CD4-positive, alpha-beta T cell treated with Interferon gamma for 1 hour (primary cell): ENCODE data around the gene EZH1.

ENCODE experiments used
- DNase-seq: peaks from one replicate; pipeline ENCODE4 v3.0.0-alpha.2; 2020

EZH1 gene

DNA sequence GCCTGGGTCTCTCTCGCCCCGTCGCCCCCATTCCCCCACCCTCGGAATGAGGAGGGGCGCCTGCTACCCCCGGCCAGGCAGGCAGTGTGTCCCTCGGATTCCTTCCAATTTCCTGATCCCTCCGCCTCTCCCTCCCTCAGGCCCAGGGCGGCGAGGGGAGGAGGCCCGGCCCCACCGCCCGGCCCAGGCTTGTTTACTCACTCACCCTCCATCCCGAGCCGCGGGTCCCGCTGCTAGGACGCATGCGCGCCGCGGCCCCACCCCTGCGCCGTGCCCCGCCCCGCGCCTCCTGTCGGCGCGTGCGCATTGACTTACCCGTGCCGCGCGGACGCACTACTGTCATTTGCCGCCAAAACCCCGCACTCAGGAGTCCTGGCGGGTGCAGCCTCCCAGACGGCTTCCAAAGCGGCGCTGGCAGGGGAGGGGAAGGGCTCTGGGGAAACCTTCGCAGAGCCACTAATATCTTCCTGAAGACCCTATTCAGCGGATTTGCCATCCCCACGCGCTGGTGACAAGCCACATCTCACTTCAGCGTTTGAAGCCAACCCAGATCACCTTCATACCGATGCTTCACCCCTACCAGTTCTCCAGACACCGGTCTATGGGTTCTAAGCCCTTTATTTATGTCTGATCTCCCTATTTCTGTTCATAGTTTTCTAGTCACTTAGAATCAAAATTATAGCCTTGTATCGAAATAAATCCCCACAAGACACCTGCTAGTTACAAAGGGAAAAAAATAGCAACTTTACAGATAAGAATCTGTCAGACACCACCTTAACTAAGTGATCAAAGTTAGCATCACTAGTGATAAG, at the start of gene EZH1:
EZH1 (minus strand) TSS at position 235 of the 812 bp plus-strand sequence. CDS start 16,099 bp downstream, outside the sequence.
- DNase-seq, result peak; percentile 92

DNA sequence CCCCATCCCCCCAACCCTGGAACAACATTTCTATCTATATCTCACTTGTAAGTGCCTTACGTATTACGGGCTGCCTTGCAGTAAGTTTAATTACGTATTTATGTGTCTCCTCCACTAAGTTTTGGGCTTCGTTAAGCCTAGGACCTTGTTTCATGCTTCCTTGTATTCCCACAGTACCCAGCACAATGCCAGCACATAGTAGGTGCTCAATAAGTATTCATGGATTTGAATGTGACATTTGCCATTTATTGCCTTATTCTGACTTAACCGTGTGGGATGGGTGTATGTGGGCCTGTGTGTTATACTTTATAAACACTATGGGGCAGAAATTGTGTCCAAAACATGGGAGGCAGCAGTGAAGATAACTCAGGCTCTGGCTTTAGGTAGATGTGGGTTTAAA, 47.7 kb upstream of the EZH1 start:
- no peak for DNase-seq

DNA sequence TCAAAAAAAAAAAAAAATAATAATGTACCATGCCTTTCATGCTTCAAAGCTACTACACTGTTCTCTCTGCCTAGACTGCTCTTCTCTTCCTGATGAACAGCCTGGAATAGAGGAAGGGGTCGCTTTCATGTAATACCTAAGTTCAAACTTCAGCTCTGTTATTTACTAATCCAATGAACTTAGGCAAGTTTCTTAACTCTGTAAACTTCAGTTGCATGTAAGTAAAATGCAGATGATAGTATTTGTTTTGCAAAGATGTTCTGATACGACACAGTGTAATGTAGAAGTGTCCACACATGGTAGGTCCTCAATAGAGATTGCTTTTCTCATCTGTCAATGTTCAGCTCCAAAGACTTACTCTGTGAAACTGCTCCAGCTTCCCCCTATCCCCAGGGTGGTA, 47.1 kb upstream of the EZH1 start:
- DNase-seq, result no peak

DNA sequence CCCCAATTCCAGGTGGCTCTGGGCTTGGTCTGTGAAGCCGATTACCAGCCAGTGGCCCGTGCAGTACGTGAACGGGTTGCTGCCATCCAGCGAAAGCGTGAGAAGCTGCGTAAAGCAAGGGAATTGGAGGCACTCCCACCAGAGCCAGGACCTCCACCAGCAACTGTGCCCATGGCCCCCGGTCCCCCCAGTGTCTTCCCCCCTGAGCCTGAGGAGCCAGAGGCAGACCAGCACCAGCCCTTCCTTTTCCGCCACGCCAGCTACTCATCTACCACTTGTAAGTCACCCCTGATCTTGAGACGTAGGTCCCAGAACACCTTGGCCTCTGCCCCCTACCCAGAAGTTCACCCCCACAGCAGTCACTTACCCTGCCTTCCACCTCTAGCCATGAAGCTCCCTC, 42.4 kb upstream of the EZH1 start:
- DNase-seq, result no peak

DNA sequence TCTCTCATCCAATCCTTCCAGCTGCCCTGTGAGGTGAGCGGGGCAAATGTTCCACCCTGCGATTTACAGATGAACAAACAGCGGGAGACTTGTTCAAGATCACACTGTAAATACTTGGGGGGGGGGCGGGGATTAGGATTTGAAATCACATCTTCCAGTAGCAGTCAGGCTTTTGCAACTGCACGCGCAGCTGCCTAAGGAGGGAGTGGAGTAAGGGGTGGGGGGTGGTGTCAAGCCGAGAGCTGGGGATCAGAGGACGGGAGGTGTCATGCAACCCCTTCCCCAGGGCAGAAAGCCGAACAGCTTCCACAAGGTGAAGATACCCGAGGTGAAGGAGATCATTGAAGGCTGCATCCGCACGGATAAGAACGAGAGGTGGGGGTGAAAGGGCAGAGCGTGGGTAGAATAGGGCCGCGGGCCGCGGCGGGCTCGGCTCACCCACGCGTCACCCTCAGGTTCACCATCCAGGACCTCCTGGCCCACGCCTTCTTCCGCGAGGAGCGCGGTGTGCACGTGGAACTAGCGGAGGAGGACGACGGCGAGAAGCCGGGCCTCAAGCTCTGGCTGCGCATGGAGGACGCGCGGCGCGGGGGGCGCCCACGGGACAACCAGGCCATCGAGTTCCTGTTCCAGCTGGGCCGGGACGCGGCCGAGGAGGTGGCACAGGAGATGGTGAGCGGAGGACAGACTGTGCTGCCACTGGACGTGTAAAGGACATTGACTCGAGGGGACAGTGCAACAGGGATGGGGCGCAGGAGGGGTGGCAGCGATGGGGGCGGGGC, 40.2 kb upstream of the EZH1 start:
- DNase-seq, result no peak

DNA sequence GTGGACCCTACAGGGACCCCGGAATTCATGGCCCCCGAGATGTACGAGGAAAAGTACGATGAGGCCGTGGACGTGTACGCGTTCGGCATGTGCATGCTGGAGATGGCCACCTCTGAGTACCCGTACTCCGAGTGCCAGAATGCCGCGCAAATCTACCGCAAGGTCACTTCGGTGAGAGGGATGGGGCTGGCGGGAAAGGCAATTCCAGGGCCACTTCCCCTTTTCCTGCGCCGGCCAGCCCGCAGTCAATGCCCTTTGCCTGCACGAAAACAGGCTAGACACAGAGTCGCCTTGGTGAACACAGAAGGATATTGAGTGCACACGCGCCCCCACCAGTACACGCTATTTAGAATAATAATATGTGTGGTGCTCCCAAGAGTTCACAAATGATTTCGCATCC, 39.6 kb upstream of the EZH1 start:
- DNase-seq, result no peak

DNA sequence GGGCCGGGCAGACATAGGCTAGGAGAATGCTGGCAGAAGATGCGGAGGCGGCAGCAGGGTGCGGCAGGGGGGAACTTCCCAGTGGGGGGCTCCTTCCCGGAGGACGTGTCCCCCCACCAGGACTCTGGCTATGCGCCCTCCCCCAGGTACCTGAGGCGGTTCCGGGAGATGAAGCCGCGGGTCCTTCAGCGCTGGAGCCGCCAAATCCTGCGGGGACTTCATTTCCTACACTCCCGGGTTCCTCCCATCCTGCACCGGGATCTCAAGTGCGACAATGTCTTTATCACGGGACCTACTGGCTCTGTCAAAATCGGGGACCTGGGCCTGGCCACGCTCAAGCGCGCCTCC, 38.9 kb upstream of the EZH1 start:
- no peak for DNase-seq

DNA sequence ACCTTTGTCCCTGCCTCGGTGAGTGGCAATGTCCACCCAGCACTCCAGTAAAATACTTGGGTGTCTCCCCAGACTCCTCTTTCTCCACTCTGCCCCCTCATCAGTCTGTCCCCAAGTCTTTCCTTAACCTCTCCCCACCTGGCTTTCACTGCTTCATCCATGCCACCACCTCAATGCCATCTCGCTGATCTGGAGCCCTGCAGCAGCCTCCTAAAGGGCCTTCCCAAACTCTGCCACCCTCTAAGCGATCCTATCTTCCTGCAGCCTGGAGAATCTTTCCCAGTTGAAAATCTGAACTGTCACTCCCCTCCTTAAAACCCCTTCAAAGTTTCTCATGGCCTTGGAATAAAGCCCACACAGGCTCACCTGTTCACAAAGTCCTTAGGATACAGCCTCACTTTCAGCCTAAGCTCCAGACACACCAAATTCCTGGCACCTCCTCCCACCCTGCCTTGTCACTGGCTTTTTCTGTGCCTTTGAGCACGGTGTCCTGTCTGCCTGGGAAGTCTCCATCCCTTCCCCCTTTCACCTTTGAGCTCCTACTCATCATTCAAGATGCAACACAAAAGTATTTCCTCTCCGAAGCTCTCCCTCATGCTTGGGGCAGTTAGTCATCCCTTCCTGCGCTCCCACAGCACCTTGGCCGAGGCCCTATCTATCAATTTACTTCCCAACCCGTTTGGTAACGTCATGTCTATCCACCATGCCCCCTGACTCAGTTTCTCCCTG, 38.4 kb upstream of the EZH1 start:
- no peak for DNase-seq

DNA sequence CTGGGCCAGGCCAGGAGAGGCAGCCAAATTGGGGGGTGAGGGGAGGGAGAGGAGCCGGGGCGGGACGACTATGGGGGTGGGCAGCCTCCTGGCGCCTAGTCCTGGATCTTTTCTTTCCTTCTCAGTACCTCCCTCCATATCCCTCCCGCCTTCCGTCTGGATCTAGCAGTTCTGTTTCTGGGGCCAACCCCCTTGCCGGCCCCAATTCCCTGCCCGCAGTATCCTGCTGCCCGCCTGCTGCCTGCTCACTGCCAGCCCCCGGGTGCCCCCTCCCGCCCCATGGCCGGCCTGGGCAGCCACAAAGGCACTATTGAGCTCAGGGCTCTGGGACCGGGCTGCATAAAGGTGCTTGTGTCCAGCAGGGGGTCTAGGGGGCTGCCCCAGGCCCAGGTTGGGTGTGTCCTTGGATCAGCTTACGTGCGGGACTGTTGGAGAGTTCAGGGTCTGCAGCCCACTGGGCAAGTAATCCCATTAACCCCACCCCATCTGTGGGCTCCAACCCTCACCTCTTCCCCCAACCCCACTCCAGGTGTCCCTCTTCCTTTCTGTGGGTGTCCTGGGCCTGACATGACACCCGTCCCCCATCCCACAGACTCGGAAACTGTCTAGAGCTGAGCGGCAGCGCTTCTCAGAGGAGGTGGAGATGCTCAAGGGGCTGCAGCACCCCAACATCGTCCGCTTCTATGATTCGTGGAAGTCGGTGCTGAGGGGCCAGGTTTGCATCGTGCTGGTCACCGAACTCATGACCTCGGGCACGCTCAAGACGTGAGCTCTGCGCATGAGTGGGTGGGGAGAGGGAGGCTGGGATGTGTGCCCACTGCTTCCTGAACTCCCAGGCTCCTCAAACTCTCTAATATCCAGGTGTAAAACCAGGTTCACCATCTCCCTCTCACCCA, 37.6 kb upstream of the EZH1 start:
- DNase-seq, result no peak

DNA sequence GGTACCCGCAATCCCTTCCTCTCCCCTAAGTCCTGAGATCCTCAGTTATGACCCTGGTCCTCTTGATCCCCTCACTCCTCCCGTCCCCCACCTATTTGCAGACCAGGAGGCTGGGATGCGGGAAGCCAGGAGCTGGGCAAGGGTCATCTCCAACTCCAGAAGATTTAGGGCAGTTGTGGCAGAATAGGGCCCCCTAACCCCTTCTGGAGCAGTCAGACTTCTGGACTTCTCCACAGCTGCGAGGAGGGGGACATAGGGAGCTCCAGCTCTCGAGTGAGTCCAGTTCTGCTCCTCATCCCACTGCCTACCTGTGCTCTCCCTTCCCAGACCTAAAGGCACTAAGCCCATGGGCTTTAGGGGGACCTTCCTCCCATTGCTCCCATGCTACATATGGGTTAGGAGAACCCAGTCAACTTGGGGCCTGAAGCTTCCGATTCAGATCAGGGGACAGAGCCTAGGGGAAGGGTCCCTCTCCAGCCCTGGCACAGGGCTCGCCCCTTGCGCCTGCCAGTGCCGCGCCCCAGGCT, 36.9 kb upstream of the EZH1 start:
- DNase-seq, result no peak

DNA sequence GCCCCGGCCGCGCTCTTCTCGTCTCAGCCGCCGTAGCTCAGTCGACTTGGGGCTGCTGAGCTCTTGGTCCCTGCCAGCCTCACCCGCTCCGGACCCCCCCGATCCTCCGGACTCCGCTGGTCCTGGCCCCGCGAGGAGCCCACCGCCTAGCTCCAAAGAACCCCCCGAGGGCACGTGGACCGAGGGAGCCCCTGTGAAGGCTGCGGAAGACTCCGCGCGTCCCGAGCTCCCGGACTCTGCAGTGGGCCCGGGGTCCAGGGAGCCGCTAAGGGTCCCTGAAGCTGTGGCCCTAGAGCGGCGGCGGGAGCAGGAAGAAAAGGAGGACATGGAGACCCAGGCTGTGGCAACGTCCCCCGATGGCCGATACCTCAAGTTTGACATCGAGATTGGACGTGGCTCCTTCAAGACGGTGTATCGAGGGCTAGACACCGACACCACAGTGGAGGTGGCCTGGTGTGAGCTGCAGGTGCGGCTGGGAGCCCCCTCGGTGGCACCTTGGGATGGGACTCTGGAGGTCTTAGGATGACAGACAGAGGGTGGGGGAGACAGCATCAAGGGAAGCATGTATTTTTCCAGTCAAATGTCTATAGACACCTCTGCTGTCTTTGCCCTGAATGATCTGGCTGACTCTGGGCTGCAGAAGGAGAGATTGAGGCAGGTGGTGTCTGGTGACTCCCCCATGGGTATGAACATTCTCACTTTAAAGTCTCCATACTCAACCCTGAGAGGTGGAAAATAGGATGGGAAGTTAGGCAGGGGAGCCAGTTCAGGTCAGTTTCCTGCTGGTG, 36.2 kb upstream of the EZH1 start:
- no peak for DNase-seq

DNA sequence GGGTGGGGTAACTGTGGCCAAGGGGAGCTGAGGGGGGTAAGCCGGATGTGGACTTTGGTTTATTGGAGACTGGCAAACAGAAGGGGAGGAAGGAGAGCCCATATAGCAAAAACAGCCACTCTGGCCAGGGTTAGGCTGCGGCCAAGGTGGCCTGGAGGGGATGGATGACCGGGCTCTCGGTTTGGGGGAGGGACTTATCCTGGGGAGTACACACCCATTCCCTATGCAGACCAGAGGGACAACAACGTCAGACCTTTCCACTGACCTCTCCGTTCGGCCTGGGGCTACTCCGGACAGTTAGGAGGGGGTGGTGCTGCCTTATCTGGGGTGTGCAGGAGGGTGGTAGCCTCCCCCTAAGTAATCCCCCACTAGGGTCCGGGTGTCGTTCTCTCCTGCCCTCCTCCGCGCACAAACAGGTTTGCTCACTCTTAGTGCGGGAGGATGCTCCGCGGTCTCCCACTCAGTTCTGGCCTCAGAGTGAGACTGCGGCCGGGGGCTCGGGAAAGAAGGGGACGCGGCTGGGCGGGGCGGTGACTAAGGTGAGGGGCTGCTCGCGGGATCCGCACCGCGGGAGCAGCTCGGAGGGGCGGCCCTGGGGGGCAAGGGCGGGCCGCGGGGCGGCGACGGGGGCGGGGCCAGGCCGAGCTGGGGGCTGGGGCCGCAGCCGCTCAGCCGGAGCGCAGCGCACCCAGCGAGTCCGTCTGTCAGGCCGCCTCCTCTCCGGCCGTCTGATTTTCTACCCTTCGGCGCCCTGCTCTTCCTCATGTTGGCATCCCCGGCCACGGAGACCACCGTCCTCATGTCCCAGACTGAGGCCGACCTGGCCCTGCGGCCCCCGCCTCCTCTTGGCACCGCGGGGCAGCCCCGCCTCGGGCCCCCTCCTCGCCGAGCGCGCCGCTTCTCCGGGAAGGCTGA, 35.4 kb upstream of the EZH1 start, which contains the start of gene WNK4:
WNK4 (plus strand) TSS at position 675 of the 915 bp plus-strand sequence; CDS start at position 764, 89 bp downstream.
- DNase-seq, result no peak

DNA sequence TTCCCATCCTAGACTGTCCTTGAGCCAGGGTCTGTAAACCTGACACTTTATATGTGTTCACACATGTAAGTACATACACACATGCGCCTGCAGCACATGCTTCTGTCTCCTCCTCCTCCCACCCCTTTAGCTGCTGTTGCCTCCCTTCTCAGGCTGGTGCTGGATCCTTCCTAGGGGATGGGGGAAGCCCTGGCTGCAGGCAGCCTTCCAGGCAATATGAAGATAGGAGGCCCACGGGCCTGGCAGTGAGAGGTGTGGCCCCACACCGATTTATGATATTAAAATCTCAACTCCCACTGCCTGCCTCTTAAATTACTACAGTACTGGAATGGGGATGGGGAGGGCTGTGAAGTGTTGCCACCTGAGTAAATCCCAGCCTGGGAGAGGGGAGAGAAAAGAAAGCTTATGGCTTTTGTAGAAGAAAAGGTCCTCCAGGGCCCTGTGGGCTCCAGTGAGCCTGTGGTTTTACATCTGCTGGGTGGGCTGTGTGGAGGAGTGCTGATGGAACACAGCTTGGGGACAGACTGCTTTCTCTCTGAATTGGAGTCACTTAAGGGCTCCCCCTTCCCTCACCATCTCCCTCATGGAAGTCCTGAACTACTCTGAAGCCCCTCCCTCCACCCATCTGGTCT, 34.6 kb upstream of the EZH1 start:
- no peak for DNase-seq

DNA sequence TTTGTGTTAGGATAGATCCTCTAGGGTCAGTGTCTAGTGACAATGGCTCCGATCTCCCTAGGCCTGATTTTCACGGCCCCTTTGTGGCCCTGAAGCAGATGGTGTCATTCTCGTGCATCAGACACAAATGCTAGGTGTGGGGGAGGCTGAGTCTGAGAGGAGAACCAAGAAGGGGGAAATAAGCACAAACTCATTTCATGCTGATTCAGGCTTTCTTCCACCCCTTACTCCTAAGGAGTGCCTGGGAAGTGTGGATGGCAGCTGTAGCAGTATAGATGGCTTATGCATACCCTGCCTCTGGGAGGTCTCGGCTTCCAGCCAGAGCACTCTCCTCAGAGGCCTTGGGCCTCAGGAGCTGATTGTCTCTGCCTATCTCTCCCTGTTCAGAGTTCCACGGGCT, 33.7 kb upstream of the EZH1 start:
- no peak for DNase-seq

DNA sequence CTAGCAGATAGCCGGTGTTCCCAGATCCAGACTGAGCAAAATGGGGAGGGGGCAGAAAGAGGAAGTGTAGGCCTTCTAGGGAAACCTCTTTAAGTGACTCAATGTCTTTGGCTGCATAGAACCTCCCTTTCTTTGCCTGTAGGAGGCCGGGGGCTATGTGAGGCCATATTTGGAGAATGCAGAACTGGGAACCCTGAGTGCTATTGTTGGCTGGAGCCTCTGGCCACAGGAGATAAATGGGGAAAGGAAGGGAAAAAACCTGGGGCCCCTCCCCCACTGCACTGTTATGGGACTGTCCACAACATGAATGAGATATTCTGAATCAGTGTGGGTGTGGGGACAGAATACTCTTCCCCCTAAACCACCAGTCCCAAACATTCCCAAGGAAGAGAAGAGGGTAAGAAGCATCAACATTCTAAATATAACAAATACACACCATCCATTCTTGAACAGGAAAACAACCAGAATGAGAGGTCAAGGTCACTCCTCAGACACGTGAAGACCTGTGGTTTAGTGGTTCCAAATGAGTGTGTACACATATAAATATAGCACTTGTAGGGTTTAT, 30.8 kb upstream of the EZH1 start:
- no peak for DNase-seq

DNA sequence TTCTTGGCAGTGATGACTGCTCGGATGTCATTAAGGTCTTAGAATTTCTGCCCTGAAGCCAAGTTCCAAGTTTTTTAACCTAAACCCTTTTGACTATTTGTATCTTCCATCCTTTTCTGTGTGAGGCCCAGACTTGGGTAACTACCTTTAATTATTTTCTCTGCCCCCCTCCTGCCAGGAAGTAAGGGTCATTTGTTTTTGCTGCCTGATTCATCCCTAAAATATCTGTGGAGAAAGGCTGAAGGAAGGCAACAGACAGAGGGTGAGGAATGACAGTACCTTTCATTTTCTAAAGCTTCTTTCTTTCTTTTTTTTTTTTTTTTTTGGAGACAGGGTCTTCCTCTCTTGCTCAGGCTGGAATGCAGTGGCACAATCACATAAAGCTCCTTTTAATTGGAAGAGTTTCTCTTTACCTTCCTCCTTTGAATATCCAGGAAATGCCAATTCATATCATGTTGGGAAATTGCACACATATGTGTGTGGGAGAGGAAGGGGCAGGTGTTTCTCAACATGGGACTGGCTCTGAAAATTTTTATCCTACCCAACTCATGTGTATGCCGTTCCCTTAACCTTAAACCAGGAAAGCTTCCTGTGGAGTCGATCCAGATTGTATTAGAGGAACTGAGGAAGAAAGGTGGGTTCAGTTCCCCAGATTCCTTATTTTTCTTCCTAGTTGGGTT, 29.4 kb upstream of the EZH1 start:
- DNase-seq, result no peak

DNA sequence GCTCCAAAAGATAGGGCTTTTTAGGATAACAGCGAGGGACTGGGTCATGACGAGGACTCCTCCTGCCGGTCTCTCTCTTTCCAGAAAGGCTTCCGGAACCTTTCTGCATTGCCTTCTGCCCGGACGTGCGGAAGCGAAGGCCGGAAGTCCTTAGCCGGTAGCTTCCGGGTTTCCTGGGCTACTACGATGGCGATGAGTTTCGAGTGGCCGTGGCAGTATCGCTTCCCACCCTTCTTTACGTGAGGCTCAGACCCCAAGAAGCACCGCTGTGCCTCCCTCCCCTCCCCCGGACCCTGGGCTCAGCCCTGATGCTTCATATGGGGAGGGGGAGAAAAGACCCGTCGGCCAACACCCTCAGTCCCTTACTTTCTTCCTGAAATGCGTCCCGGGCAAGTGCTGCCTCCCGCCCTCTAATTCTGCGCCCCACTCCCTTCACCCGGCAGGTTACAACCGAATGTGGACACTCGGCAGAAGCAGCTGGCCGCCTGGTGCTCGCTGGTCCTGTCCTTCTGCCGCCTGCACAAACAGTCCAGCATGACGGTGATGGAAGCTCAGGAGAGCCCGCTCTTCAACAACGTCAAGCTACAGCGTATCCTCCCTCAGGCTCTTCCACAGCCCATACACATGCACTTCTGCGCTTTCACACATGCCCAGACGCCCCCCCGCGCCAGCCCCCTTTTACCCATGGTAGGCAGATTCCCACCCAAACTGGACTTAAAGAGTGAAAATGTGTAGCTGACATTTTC, 28.6 kb upstream of the EZH1 start, which contains the start of gene VPS25:
VPS25 (plus strand) TSS at position 160 of the 746 bp plus-strand sequence; CDS start at position 187, 27 bp downstream.
- peak; percentile 73 for DNase-seq

DNA sequence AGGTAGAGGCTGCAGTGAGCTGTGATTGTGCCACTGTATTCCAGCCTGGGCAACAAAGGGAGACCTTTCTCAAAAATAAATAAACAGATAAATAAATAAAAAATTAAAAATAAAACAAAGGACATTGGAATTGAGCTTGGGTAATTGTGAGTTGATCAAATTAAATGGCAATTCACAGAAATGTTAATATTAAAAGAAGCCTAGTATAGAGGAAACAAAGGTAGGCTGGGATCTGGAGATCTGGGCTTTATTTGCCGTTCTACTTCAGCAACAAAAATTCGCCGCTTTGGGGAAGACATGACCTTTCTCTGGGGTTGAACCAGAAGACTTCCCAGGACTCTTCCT, 28.1 kb upstream of the EZH1 start:
- no peak for DNase-seq
